ENCODE measurements around the gene TMEM256.

- TF ChIP-seq POLR2A (IDR thresholded peaks at IDR 0.05; ENCODE audit: low read depth, low read length): no peak
- TF ChIP-seq POLR2AphosphoS5 (IDR thresholded peaks at IDR 0.05; ENCODE audit: low read depth, low read length): no peak
- TF ChIP-seq TAF1 (IDR thresholded peaks at IDR 0.05; ENCODE audit: low read depth, low read length): no peak
- TF ChIP-seq SPI1 (IDR thresholded peaks at IDR 0.05; ENCODE audit: low read depth, low read length): no peak
- no peak for TF ChIP-seq POU2F2 (IDR thresholded peaks at IDR 0.05; ENCODE audit: low read depth, low read length)
Observed at GRCh38 chr17:7361906-7362305, 42.0 kb downstream of the TMEM256 start.

All from GM12891 (cell line).